Karpas-422 (cell line): ENCODE results near the gene AP3S2. TPM values are rescaled to one million over a fixed set of nuclear protein-coding genes. Genes with fewer than 3 reads are reported as not detected.
"Not testable (repeated sequence)": the region's sequence is repeated elsewhere in the genome, so short reads cannot be mapped to it uniquely, and the experiment has no call there.

Experiments
- DNase-seq: peaks from one replicate; pipeline ENCODE4 v3.0.0-alpha.2; 2015
- H2AFZ ChIP-seq: fragments of 200-600 bp; sonication (generic); 2 replicates; pipeline ENCODE4 v1.6.1; 2014; ENCODE audit warnings: antibody characterized with exemption, low read length, mixed read lengths
- H3K27ac ChIP-seq: fragments of 200-600 bp; sonication (generic); 2 replicates; pipeline ENCODE4 v1.5.1; 2014; ENCODE audit warnings: mild to moderate bottlenecking, low read length, moderate library complexity
- H3K27me3 ChIP-seq: fragments of 200-600 bp; sonication (generic); 2 replicates; pipeline ENCODE4 v1.6.1; 2014; ENCODE audit warnings: low read length, mixed read lengths
- H3K36me3 ChIP-seq: fragments of 200-600 bp; sonication (generic); 2 replicates; pipeline ENCODE4 v1.6.1; 2014; ENCODE audit warnings: low read length, mixed read lengths; ENCODE audit not compliant: insufficient read depth
- H3K4me1 ChIP-seq: fragments of 200-600 bp; sonication (generic); 2 replicates; pipeline ENCODE4 v1.6.1; 2014; ENCODE audit warnings: mild to moderate bottlenecking, low read length, mixed read lengths
- H3K4me2 ChIP-seq: fragments of 200-600 bp; sonication (generic); 2 replicates; pipeline ENCODE4 v1.6.1; 2014; ENCODE audit warnings: low read length, low read depth, mild to moderate bottlenecking; ENCODE audit not compliant: poor library complexity, severe bottlenecking
- H3K4me3 ChIP-seq: fragments of 200-600 bp; sonication (generic); 2 replicates; pipeline ENCODE4 v1.5.1; 2014; ENCODE audit warnings: mild to moderate bottlenecking, antibody characterized with exemption, low read length, mixed read lengths
- H3K79me2 ChIP-seq: fragments of 200-600 bp; sonication (generic); 2 replicates; pipeline ENCODE4 v1.6.1; 2014; ENCODE audit warnings: mild to moderate bottlenecking, low read length, mixed read lengths
- H3K9ac ChIP-seq: fragments of 200-600 bp; sonication (generic); 2 replicates; pipeline ENCODE4 v1.6.0; 2014; ENCODE audit warnings: low read length
- H3K9me2 ChIP-seq: fragments of 200-600 bp; sonication (generic), shearing (Covaris generic); replicated peaks from 2 replicates; pipeline ENCODE4 v1.6.0; 2014; ENCODE audit warnings: mild to moderate bottlenecking, low read length, moderate library complexity; ENCODE audit not compliant: insufficient read depth
- H3K9me3 ChIP-seq: fragments of 300-700, 200-600 bp; sonication (generic); 2 replicates; pipeline ENCODE4 v1.6.1; 2014; ENCODE audit warnings: low read length, mixed read lengths
- H4K20me1 ChIP-seq: fragments of 200-600 bp; sonication (generic); 2 replicates; pipeline ENCODE4 v1.6.1; 2014; ENCODE audit warnings: mild to moderate bottlenecking, antibody characterized with exemption, low read length, low read depth; ENCODE audit not compliant: insufficient read depth
- total RNA-seq: library from RNA; depleted of rRNA; stranded (reverse); fragments of >200 nt; shearing (Covaris generic); gene quantifications from 2 replicates; pipeline ENCODE4 v1.2.3, GENCODE V29; 2014; ENCODE audit warnings: low replicate concordance

AP3S2 gene
- total RNA-seq, 1 experiment from 2014 or later, result 29.3 TPM

- Histone ChIP-seq H3K27ac (no peak overlapping the region), H3K4me3 (no peak overlapping the region), H3K79me2 (no peaks in the 10 kb centered on the region), H3K4me2 (no peak overlapping the region), H4K20me1 (no peaks in the 10 kb centered on the region), H3K36me3 (no peaks in the 10 kb centered on the region), H3K9me2 (no peaks in the 10 kb centered on the region), H3K9ac (no peak overlapping the region), H3K27me3 (no peaks in the 10 kb centered on the region), H3K9me3 (no peaks in the 10 kb centered on the region), H3K4me1 (no peaks in the 10 kb centered on the region), H2AFZ (no peak overlapping the region)
- DNase-seq, result no peak
Observed at GRCh38 chr15:89784686-89784960, 109.2 kb downstream of the AP3S2 start.

GRCh38 chr15:89783861-89784685 is 109.7 kb downstream of the AP3S2 start:
- no peak overlapping the region for H3K9ac ChIP-seq
- no peak overlapping the region for H2AFZ ChIP-seq
- no peaks in the 10 kb centered on the region for H3K9me2 ChIP-seq
- H3K4me2 ChIP-seq, result no peak overlapping the region
- H3K27me3 ChIP-seq, result no peaks in the 10 kb centered on the region
- no peaks in the 10 kb centered on the region for H3K4me1 ChIP-seq
- H3K79me2 ChIP-seq, result no peaks in the 10 kb centered on the region
- no peak overlapping the region for H3K4me3 ChIP-seq
- no peak for DNase-seq
- no peaks in the 10 kb centered on the region for H3K36me3 ChIP-seq
- no peaks in the 10 kb centered on the region for H3K9me3 ChIP-seq
- H4K20me1 ChIP-seq, result no peaks in the 10 kb centered on the region
- H3K27ac ChIP-seq, result no peak overlapping the region

- Histone ChIP-seq H3K79me2 (no peaks in the 10 kb centered on the region), H3K36me3 (no peaks in the 10 kb centered on the region), H3K4me1 (no peaks in the 10 kb centered on the region), H3K4me2 (no peak overlapping the region), H3K27ac (no peak overlapping the region), H3K9ac (no peak overlapping the region), H3K9me2 (no peaks in the 10 kb centered on the region), H3K4me3 (no peak overlapping the region), H2AFZ (no peak overlapping the region), H4K20me1 (no peaks in the 10 kb centered on the region), H3K27me3 (no peaks in the 10 kb centered on the region), H3K9me3 (no peaks in the 10 kb centered on the region)
- DNase-seq, result no peak
Observed at GRCh38 chr15:89783111-89783860, 110.5 kb downstream of the AP3S2 start.

- not testable (repeated sequence) for H3K4me2 ChIP-seq, H3K9me2 ChIP-seq, H3K79me2 ChIP-seq, H3K9me3 ChIP-seq, H3K9ac ChIP-seq, H2AFZ ChIP-seq, H3K4me1 ChIP-seq, H4K20me1 ChIP-seq, H3K27me3 ChIP-seq, H3K27ac ChIP-seq, H3K4me3 ChIP-seq, H3K36me3 ChIP-seq, DNase-seq
Observed at GRCh38 chr15:89782619-89782950, 111.2 kb downstream of the AP3S2 start.

GRCh38 chr15:89781891-89782618 is 111.7 kb downstream of the AP3S2 start:
- no peaks in the 10 kb centered on the region for H3K27me3 ChIP-seq
- H3K36me3 ChIP-seq, result no peaks in the 10 kb centered on the region
- H3K27ac ChIP-seq, result no peak overlapping the region
- H3K9me3 ChIP-seq, result no peaks in the 10 kb centered on the region
- H2AFZ ChIP-seq, result no peak overlapping the region
- no peaks in the 10 kb centered on the region for H4K20me1 ChIP-seq
- H3K9ac ChIP-seq, result no peak overlapping the region
- H3K79me2 ChIP-seq, result no peaks in the 10 kb centered on the region
- H3K9me2 ChIP-seq, result no peaks in the 10 kb centered on the region
- H3K4me3 ChIP-seq, result no peak overlapping the region
- no peak for DNase-seq
- no peaks in the 10 kb centered on the region for H3K4me1 ChIP-seq
- no peak overlapping the region for H3K4me2 ChIP-seq

- no peaks in the 10 kb centered on the region for H3K9me2 ChIP-seq
- DNase-seq, result no peak
- no peaks in the 10 kb centered on the region for H3K79me2 ChIP-seq
- no peaks in the 10 kb centered on the region for H3K36me3 ChIP-seq
- H3K9ac ChIP-seq, result no peak overlapping the region
- no peak overlapping the region for H3K27ac ChIP-seq
- H2AFZ ChIP-seq, result no peak overlapping the region
- no peaks in the 10 kb centered on the region for H3K9me3 ChIP-seq
- H3K4me2 ChIP-seq, result no peak overlapping the region
- no peaks in the 10 kb centered on the region for H3K4me1 ChIP-seq
- H4K20me1 ChIP-seq, result no peaks in the 10 kb centered on the region
- H3K4me3 ChIP-seq, result no peak overlapping the region
- no peaks in the 10 kb centered on the region for H3K27me3 ChIP-seq
Observed at GRCh38 chr15:89781055-89781454, 112.7 kb downstream of the AP3S2 start.

GRCh38 chr15:89780601-89781000 is 113.2 kb downstream of the AP3S2 start:
- Histone ChIP-seq H3K4me3 (no peak overlapping the region), H4K20me1 (no peaks in the 10 kb centered on the region), H3K27ac (no peak overlapping the region), H3K4me1 (no peaks in the 10 kb centered on the region), H3K27me3 (no peaks in the 10 kb centered on the region), H3K9me2 (no peaks in the 10 kb centered on the region), H3K9ac (no peak overlapping the region), H3K79me2 (no peaks in the 10 kb centered on the region), H3K36me3 (no peaks in the 10 kb centered on the region), H3K9me3 (no peaks in the 10 kb centered on the region), H2AFZ (no peak overlapping the region), H3K4me2 (no peak overlapping the region)
- DNase-seq, result no peak
